K562 treated with DMSO at 1 percent for 48 hours (cell line): ENCODE measurements around the gene TAAR2. TPM values are rescaled to one million over a fixed set of nuclear protein-coding genes. Genes with fewer than 3 reads are reported as not detected.

Source experiments
- total RNA-seq: library from RNA; unstranded; fragments of 300-600 nt; gene quantifications from 2 replicates; pipeline ENCODE4 v1.2.3, GENCODE V29; 2022; ENCODE audit warnings: low replicate concordance; ENCODE audit errors: extremely low read depth

TAAR2 gene, protein sequence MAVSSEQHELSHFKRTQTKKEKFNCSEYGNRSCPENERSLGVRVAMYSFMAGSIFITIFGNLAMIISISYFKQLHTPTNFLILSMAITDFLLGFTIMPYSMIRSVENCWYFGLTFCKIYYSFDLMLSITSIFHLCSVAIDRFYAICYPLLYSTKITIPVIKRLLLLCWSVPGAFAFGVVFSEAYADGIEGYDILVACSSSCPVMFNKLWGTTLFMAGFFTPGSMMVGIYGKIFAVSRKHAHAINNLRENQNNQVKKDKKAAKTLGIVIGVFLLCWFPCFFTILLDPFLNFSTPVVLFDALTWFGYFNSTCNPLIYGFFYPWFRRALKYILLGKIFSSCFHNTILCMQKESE
- total RNA-seq = not detected in 2 replicates

DNA sequence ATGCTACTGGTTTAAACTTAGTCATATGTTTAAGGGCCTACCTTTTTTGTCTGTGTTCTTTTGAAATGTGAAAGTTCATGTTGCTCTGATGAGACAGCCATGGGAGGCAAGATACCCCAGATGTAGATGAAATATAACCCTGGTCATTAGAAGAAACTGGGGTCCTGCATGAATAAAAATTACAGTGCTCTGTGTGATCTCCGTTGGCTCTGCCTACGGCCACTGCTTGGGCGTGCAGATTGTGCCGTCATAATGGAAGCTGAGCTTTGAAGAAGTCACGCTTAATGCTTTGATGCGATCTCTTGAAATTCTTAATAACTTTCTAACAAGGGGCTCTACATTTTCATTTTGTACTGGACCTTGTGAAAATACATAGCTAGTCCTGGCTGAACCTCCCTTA is at the start of gene TAAR2:
TAAR2 (minus strand) TSS at position 101 of the 400 bp plus-strand sequence; CDS start at position 101, 0 bp downstream.

DNA sequence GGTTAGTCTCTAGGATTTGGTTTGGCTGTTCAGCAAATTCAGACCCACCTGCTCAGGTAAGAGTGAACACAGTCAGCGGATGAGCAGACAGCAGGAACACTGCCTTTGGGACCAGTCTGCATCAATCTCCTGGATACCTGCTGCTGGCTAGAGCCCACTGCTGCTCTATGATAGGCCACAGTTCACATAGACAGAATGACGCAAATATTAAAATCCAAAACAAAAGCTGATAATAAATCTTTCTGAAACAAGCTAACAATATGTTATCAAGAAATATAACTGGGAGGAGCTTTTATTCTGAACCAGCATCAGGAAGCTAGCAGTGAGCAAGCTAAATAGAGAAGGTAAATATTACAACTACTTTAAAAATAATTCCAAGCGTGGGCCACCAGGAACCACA is 35.0 kb upstream of the TAAR2 start, which contains the start of gene TAAR1:
TAAR1 (minus strand) TSS at position 101 of the 400 bp plus-strand sequence. CDS start 13,179 bp downstream, outside the sequence.

DNA sequence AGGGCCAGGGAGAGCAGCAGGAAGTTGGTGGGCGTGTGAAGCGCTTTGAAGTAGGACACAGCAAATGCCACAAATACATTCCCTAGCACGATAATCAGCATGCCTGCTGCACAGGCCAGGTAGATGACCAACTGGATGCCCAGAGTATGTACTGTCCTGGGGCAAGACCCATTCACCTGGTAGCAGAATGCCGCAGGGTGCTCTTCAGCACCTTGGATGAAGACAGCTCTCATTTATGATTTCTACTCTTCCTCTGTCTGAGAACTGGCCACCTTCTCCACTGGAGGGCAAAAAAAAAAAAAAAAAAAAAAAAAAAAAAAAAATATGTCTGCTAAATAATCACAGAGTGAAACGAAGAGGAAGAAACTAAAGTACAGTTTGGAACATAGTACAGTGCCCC is 34.6 kb downstream of the TAAR2 start, which contains the start of gene TAAR5:
TAAR5 (minus strand) TSS at position 288 of the 400 bp plus-strand sequence; CDS start at position 233, 55 bp downstream.

DNA sequence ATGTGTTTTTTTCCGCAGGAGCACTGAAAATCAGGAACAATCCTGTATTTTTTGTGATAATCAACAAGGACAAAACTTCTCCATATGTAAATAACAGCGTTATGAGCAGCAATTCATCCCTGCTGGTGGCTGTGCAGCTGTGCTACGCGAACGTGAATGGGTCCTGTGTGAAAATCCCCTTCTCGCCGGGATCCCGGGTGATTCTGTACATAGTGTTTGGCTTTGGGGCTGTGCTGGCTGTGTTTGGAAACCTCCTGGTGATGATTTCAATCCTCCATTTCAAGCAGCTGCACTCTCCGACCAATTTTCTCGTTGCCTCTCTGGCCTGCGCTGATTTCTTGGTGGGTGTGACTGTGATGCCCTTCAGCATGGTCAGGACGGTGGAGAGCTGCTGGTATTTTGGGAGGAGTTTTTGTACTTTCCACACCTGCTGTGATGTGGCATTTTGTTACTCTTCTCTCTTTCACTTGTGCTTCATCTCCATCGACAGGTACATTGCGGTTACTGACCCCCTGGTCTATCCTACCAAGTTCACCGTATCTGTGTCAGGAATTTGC is 53.8 kb downstream of the TAAR2 start, which contains the start of gene TAAR6:
TAAR6 (plus strand) TSS at position 102 of the 557 bp plus-strand sequence; CDS start at position 102, 0 bp downstream.

Other genes starting within 250 kb of the TAAR2 start
- not detected in 2 replicates for gene MOXD1, start 222.8 kb downstream of the TAAR2 start, total RNA-seq
- not detected in 2 replicates for gene STX7, start 111.2 kb downstream of the TAAR2 start, total RNA-seq
- not detected in 2 replicates for gene TAAR9, start 86.0 kb downstream of the TAAR2 start, total RNA-seq
- not detected in 2 replicates for gene TAAR8, start 71.6 kb downstream of the TAAR2 start, total RNA-seq
- gene TAAR6, start 54.0 kb downstream of the TAAR2 start, total RNA-seq = not detected in 2 replicates
- gene TAAR5, start 34.5 kb downstream of the TAAR2 start, total RNA-seq = not detected in 2 replicates
- gene TAAR1, start 34.9 kb upstream of the TAAR2 start, total RNA-seq = not detected in 2 replicates
- not detected in 2 replicates for gene VNN1, start 89.8 kb upstream of the TAAR2 start, total RNA-seq
- not detected in 2 replicates for gene VNN2, start 133.6 kb upstream of the TAAR2 start, total RNA-seq
- gene SLC18B1, start 174.4 kb upstream of the TAAR2 start, total RNA-seq = not detected in 2 replicates
- 2,716 and 4,038 TPM in 2 replicates for gene RPS12, start 190.3 kb upstream of the TAAR2 start, total RNA-seq